ENCODE results near the gene HIVEP3. TPM values are rescaled to one million over a fixed set of nuclear protein-coding genes. Genes with fewer than 3 reads are reported as not detected.

Gene HIVEP3
- total RNA-seq, 1 donor, result 1.2 TPM

- TF ChIP-seq CTCF (IDR thresholded peaks at IDR 0.05; ENCODE audit: insufficient read depth, low read length), result no peak
- H3K4me3 ChIP-seq (ENCODE audit: low read depth, low read length), result no peak overlapping the region
- no peak for DNase-seq (ENCODE audit: low read depth)
Observed at GRCh38 chr1:41906943-41907342, 11.8 kb downstream of the HIVEP3 start.

GRCh38 chr1:41905093-41905675 lies 13.5 kb downstream of the HIVEP3 start:
- no peak for DNase-seq (ENCODE audit: low read depth)
- TF ChIP-seq CTCF (IDR thresholded peaks at IDR 0.05; ENCODE audit: insufficient read depth, low read length), result no peak
- H3K4me3 ChIP-seq (ENCODE audit: low read depth, low read length), result no peak overlapping the region

- no peak for TF ChIP-seq CTCF (IDR thresholded peaks at IDR 0.05; ENCODE audit: insufficient read depth, low read length)
- no peak overlapping the region for H3K4me3 ChIP-seq (ENCODE audit: low read depth, low read length)
- no peak for DNase-seq (ENCODE audit: low read depth)
Observed at GRCh38 chr1:41902664-41903063, 16.1 kb downstream of the HIVEP3 start.

GRCh38 chr1:41902159-41902577 lies 16.6 kb downstream of the HIVEP3 start:
- peak; percentile 79 for DNase-seq (ENCODE audit: low read depth)
- no peak for TF ChIP-seq CTCF (IDR thresholded peaks at IDR 0.05; ENCODE audit: insufficient read depth, low read length)
- no peak overlapping the region for H3K4me3 ChIP-seq (ENCODE audit: low read depth, low read length)

- TF ChIP-seq CTCF (IDR thresholded peaks at IDR 0.05; ENCODE audit: insufficient read depth, low read length), result no peak
- no peak overlapping the region for H3K4me3 ChIP-seq (ENCODE audit: low read depth, low read length)
- DNase-seq (ENCODE audit: low read depth), result no peak
Observed at GRCh38 chr1:41901551-41901950, 17.2 kb downstream of the HIVEP3 start.

- DNase-seq (ENCODE audit: low read depth), result peak; percentile 65
- no peak overlapping the region for H3K4me3 ChIP-seq (ENCODE audit: low read depth, low read length)
- no peak for TF ChIP-seq CTCF (IDR thresholded peaks at IDR 0.05; ENCODE audit: insufficient read depth, low read length)
Observed at GRCh38 chr1:41900603-41901444, 17.9 kb downstream of the HIVEP3 start.

Data from fibroblast of the aortic adventitia (primary cell).